GM18861 (cell line): ENCODE data around the gene ZNF407.

ENCODE experiments used
- ATAC-seq: cut with Tn5 transposase; IDR thresholded peaks from one replicate; pipeline ENCODE4 v1.9.1; 2021; ENCODE audit not compliant: unreplicated experiment

ZNF407 gene

GRCh38 chr18:74665346-74665745 is 67.7 kb downstream of the ZNF407 start:
- no peak for ATAC-seq

DNA sequence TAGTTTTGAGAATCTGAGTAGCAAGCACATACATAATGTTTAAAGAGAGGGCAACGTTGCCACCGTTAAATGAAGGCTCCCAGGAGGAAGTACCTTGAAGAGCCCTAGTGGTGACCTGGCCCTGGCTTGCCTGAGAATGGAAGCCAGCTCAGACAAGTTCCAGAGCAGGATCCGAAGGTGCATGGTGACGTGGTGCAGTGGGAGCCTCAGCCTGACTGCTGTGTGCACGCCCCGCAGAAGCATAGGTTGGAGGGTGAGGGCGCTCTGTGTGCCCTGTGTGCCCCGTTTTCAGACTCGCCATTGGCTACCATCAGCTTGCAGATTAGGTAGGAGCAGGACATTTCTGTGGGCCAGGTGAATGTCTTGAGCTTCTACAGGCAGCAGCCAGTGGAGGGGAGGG is 68.2 kb downstream of the ZNF407 start:
- ATAC-seq = no peak

DNA sequence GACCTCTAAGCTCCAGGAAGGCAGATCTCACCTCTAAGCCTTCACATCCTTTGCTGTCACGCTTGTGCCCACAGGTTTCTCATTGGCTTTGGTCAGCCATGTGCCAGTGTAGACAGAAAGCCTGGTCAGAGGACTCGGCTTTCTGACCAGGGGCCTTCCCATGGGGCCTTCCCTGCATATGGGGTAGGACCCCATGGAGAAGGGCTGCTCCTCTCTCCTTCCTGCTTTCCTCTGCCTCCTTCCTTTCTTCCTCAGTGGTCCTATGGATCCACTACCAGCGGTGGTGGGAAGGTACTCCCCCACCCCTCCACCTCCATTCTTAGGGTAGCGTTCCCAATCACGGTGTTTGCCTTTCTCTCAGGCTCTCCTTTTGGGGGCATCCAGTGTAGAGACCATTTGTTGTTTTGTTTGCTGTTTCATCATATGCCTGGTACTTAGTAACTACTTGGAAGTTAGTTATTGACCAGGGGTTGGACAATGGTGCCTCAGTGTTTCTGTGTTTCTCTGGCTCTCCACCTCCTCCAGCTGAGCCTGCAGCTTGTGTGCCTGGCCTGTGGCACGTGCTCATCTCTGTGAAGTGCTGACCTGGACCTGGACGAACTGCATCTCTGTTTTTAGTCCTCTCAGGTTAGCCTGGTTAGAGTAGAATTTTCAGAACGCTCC is 71.6 kb downstream of the ZNF407 start:
- no peak for ATAC-seq

DNA sequence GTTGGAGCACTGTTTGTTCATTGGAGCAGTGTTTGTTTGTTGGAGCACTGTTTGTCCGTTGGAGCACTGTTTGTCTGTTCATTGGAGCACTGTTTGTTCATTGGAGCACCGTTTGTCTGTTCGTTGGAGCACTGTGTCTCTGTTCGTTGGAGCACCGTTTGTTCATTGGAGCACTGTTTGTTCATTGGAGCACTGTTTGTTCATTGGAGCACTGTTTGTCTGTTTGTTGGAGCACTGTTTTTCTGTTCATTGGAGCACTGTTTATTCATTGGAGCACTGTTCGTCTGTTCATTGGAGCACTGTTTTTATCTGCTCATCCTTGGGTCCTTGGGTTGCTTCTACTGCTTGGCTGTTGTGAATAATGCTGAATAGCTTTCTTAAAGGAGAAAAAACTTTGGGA is 74.7 kb downstream of the ZNF407 start:
- ATAC-seq = no peak

DNA sequence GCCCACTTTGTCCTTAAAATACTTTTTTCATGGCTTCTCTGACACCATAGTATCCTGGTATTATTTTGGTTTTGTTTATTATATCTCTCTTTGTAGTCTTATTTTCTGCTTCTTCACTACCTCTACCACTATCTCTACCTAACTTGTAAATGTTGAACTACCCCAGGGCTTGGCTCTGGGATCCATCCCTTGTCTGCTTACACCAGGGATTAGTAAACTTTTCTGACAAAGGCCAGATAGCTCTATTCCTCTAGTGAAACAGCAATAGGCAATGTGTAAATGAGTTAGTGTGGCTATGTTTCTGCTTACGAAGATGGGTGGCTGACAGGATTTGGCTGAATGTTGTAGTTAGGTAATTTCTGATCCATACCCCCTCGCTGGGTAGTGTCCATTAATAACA is 76.8 kb downstream of the ZNF407 start:
- no peak for ATAC-seq

- peak; percentile 75 for ATAC-seq
Measured at GRCh38 chr18:74679006-74679678, 81.5 kb downstream of the ZNF407 start.

DNA sequence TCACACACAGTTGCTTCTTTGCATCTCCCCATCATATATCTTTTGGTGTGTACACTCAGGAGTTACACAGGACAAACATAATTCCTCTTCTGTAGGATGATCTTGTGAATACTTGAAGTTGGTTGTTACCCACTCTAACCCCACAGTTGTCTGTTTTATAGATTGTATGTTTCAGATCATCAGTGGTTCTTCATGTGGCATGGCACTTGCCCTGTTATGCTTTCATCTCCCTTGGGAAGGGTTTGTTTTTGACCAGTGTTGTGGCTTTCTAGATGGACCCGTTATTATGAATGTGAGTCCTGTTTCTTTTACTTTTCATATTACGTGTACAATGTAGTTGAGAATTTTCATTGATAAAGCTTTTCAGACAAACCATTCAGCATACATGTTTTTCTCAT is 82.0 kb downstream of the ZNF407 start:
- no peak for ATAC-seq

DNA sequence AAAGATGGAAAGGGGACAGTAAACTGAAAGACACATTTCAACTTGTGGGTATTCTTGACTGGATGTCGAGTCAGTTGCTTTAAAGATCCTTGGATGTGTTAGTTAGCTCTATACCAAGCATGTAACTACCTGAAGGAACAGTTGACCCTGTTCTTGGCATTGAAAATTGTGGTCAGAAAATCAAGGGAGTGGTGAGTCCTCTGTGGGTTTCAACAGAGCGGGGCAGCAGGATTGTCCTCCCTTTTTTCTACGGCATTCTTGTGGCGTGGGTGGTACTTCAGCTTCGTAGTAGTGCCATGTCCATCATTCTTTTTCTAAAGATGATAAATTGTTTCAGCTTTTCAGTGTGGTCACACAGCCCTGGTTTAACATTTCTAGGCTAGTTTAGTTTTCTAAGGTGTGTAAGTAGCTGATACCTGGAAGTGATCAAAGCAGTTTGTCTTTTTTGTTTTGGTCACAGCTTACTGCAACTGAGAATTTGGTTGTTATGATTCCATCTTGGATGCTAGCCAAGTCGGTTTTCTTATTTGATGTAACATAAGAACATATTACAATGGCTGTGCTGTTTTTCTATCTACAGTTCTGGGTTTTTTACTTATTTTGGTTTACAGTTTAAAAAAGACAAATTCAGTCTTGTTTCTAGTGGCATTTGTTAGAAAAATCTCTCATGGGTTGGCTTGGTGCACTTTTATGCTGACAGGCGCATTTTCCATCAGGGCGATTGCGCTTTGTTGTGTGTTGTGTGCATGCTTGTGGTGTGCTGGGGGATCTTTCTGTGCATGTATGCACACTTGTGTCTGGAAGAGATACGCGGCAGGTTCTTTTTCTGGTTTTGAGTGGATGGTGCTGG is 84.7 kb downstream of the ZNF407 start:
- no peak for ATAC-seq

- no peak for ATAC-seq
Measured at GRCh38 chr18:74682991-74683297, 85.3 kb downstream of the ZNF407 start.

DNA sequence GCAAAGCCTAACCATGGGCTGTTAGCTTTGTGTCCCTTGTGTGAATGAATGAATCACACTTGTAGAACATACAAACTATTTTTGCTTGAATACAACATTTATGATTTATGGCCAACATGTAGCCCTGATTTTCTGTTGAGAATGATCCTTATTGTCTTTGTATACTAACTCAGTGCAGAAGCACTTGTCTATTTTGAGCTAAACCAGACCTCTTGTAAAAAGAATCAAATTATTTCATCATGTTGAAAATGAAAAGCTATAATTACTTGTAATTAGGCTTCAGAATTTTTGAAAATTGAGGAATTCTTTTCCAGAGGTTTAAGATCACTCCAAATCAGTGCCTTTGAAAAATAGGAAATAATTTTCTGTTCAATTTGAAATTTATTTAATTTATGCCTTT is 85.9 kb downstream of the ZNF407 start:
- ATAC-seq = no peak

DNA sequence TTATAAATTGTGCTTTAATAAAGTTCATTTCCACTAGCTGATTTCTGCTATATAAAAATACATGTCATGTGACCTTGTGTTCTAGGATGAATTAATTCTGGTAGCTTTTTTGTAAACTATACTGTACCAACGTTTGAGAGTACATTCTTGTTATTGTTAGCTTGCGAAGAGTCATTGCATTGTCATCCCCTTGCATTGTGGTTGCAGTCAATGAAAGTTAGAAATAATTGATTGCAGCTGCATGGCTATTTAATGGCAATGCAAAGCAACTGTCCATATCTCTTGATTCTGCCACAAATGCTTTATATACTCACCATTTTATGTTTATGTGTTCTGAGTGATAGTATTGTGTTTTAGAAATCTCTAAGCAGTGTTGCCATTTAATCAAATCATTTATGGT is 91.6 kb downstream of the ZNF407 start:
- ATAC-seq = no peak

- no peak for ATAC-seq
Measured at GRCh38 chr18:74692367-74693013, 94.8 kb downstream of the ZNF407 start.

DNA sequence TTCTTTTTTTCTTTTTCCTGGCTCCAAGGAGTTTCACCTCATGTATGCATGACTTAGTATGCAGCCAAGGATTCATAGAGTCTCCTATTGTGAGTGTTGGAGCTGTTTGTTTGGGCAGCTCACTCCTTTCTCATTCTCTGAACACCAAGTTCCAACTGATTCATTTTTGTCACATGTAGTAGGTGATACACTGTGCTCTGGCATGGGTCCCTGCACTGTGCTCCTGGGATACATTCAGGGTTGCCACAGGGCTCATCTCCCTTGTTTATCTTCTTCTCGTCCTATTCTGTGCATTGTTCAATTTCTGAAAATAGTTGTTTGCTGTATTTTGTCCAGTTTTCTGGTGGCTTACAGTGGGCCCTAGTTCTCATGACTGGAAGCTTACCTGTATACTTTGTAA is 96.8 kb downstream of the ZNF407 start:
- ATAC-seq = no peak

DNA sequence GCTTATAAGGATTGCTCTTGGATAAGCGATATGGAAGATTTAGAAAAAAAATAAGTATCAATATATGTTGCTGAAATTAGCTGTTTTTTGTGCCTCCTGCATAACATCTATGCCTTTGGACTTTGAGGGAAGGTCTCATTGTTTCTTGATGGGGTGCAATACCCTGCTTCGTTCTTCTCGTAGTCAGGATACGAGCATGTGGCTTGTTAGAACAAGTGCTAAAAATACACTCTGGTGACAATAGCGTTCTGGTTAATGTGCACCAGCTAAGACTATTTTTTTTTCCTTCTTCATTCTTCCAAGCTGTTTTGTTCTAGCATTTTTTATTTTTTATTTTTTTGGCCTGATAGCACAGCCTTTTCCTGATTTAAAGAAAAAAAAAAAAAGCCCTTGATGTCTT is 97.5 kb downstream of the ZNF407 start:
- no peak for ATAC-seq

- ATAC-seq = no peak
Measured at GRCh38 chr18:74698881-74699280, 101.2 kb downstream of the ZNF407 start.

GRCh38 chr18:74699455-74699854 is 101.8 kb downstream of the ZNF407 start:
- ATAC-seq = no peak

- ATAC-seq = no peak
Measured at GRCh38 chr18:74702950-74703349, 105.3 kb downstream of the ZNF407 start.

DNA sequence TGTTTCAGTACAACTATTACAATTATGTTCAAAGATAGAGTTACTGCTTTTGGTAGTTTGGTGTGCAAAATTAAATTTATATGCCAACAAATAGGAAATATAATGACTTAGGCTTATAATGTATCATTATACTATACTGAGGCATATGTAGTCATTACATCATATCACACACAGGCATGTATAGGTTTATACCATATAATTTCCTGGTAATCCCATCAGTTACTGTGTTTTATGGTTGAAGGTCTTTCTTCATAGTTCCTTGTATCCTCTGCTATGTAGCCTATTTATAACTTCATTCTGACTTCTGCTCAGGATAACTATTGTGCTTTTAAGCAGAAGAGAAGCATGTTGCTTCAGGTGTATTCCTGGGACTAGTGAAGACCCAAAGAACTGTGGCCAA is 110.5 kb downstream of the ZNF407 start:
- ATAC-seq = no peak

DNA sequence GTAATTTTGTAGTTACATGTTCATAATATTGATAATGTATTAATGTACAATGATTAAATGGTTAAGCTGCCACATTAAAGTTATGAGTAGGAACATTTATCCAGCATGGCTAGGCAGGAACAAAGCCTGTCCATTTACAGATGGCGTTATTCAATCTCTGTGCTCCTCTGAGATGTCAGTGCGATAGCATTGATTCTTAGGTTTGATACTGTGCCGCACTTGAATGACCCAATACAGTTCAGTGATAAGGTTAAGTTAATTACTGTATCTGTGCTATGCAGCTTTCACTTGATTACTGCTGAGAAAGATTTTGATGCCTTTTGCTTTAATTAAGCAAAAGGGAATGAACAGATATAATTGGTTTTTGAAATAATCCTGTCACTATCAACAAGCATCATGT is 111.8 kb downstream of the ZNF407 start:
- no peak for ATAC-seq

DNA sequence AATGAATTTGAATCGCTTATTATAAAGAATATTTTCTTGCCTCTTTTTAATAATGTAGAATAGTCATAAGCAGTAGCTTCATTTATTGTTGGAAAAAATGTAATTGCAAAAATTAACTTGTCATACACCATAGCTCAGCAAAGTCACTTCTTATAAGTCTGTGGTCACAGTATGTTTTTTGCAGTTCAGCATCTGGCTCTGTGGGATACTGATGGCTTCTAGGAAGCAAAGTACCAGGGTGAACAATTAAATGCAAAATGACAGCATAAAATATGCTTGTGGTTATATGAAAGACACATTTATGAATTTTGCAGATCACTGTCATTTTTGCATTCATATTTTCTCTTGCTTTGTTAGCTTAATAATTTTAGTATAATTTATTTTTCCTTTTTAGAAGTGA is 116.5 kb downstream of the ZNF407 start:
- no peak for ATAC-seq

- ATAC-seq = no peak
Measured at GRCh38 chr18:74714791-74715190, 117.1 kb downstream of the ZNF407 start.

DNA sequence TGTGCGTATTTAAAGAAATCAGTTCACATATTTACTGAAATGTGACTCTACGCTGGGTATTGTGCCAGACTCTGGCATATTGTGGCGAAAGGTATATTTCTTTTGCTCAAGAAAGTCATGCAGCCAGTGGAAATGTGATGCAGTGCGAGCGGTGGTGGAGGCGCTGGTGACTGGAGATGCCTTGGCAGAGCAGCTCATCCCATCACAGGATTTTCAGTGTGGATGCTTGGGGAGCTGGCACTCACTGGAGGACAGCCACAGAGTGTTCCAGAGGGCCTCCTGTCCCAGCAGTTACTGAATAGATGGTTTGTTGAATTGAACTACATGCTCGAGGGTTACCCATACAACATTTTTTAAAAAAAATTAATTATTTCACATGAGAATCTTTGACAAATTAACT is 117.6 kb downstream of the ZNF407 start:
- no peak for ATAC-seq
